Measurements from ENCODE around the gene SRP9.

SRP9 gene, protein sequence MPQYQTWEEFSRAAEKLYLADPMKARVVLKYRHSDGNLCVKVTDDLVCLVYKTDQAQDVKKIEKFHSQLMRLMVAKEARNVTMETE

DNA sequence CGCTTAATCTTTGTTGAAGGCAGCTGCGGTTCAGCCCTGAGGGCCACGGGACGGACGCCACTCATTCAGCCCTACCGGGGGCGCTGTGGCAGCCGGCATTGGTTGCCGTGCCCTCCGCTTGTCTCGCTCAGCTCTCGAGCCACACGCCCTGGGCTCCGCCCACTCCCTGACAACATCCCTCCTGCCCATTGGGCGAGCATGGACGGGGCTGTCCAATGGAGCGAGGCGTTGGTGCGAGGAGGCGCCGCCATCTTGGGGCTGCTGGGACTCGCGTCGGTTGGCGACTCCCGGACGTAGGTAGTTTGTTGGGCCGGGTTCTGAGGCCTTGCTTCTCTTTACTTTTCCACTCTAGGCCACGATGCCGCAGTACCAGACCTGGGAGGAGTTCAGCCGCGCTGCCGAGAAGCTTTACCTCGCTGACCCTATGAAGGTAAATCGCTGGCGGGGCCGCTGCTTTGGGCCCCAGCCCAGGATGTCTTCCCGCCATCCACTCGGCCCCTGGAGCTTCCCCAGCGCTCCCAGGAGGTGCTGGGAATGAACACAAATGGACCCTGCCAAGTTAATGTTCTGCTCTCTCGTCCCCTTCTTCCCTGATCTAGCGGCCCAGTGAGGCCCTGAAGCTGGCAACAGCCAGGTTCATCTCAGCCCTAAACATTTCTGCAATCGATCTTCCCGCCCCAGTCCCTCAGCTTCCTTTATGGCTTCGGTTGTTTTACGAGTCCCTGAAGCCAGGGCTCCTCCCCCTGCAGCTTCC, at the start of gene SRP9:
TSS of gene SRP9 (plus strand) at position 244 of the 754 bp plus-strand sequence. CDS start at position 359, 115 bp downstream.
- Histone ChIP-seq H3K27me3 (ENCODE audit: control insufficient read depth in 2 of 2, insufficient read depth in 2 of 2, low read length in 2 of 2) (no peaks in the 10 kb centered on the region), H3K9ac (ENCODE audit: low read depth in 1 of 2, low read length in 2 of 2) (peak within 1 kb of the TSS; percentile 99), H3K36me3 (ENCODE audit: control insufficient read depth in 2 of 2, insufficient read depth in 2 of 2, low read length in 2 of 2) (peaks cover 0 to 9% of the 10 kb centered on the region in 2 donors), H3K27ac (ENCODE audit: low read depth in 2 of 2, low read length in 2 of 2) (peak within 1 kb of the TSS; percentile 98), H3K4me3 (ENCODE audit: low read length in 2 of 2) (peak within 1 kb of the TSS; percentile 99), H3K4me1 (ENCODE audit: control insufficient read depth in 2 of 2, insufficient read depth in 2 of 2, low read length in 2 of 2) (peaks cover 17 to 25% of the 10 kb centered on the region in 2 donors), H3K9me3 (ENCODE audit: control insufficient read depth in 2 of 2, low read length in 2 of 2) (no peaks in the 10 kb centered on the region)

DNA sequence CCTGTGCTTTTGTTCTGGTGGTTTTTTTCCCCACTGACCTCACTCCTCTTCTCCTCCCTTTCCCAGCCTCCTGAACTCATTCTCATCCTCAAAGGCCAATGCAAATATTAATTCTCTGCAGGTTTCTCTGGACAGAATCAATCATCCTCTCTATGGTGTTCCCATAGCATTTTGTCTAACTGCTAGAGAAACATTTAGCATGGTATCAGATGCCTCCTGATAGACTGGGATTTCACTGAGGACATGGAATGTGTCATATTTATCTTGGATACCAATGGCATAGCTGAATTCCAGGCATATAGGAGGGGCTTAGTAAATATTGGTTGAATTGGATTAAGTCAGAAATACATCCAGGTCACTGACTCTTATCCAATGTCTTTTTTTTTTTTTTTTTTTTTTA, 46.1 kb upstream of the SRP9 start:
- Histone ChIP-seq H3K4me3 (ENCODE audit: low read length in 2 of 2) (no peak overlapping the region), H3K36me3 (ENCODE audit: control insufficient read depth in 2 of 2, insufficient read depth in 2 of 2, low read length in 2 of 2) (no peaks in the 10 kb centered on the region), H3K27ac (ENCODE audit: low read depth in 2 of 2, low read length in 2 of 2) (no peak overlapping the region), H3K4me1 (ENCODE audit: control insufficient read depth in 2 of 2, insufficient read depth in 2 of 2, low read length in 2 of 2) (peaks cover 0 to 2% of the 10 kb centered on the region in 2 donors), H3K27me3 (ENCODE audit: control insufficient read depth in 2 of 2, insufficient read depth in 2 of 2, low read length in 2 of 2) (no peaks in the 10 kb centered on the region), H3K9ac (ENCODE audit: low read depth in 1 of 2, low read length in 2 of 2) (no peak overlapping the region), H3K9me3 (ENCODE audit: control insufficient read depth in 2 of 2, low read length in 2 of 2) (no peaks in the 10 kb centered on the region)

DNA sequence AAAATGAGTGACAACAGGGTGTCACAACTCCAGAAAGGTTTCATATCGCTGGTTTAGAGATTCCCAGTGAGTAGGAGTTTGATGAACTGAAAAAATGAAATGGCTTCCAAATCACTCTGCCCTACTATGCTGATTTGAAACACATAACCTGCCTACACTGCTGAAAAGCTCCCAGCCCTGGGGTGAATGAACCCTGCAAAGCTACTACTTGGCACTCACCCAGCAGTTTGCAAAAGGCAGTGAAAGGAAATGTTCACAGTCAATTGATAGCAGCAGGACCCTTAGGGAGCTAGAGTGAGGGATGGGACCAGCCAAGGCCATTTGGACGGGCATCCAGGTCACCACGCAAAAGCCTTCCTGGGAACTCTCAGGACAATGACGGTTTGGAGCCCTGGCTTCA, 44.4 kb upstream of the SRP9 start:
- no peak overlapping the region for H3K4me3 ChIP-seq (ENCODE audit: low read length in 2 of 2)
- H3K4me1 ChIP-seq (ENCODE audit: control insufficient read depth in 2 of 2, insufficient read depth in 2 of 2, low read length in 2 of 2) = peaks cover 0 to 2% of the 10 kb centered on the region in 2 donors
- H3K36me3 ChIP-seq (ENCODE audit: control insufficient read depth in 2 of 2, insufficient read depth in 2 of 2, low read length in 2 of 2) = no peaks in the 10 kb centered on the region
- no peak overlapping the region for H3K27ac ChIP-seq (ENCODE audit: low read depth in 2 of 2, low read length in 2 of 2)
- H3K27me3 ChIP-seq (ENCODE audit: control insufficient read depth in 2 of 2, insufficient read depth in 2 of 2, low read length in 2 of 2) = no peaks in the 10 kb centered on the region
- H3K9ac ChIP-seq (ENCODE audit: low read depth in 1 of 2, low read length in 2 of 2) = no peak overlapping the region
- H3K9me3 ChIP-seq (ENCODE audit: control insufficient read depth in 2 of 2, low read length in 2 of 2) = no peaks in the 10 kb centered on the region

DNA sequence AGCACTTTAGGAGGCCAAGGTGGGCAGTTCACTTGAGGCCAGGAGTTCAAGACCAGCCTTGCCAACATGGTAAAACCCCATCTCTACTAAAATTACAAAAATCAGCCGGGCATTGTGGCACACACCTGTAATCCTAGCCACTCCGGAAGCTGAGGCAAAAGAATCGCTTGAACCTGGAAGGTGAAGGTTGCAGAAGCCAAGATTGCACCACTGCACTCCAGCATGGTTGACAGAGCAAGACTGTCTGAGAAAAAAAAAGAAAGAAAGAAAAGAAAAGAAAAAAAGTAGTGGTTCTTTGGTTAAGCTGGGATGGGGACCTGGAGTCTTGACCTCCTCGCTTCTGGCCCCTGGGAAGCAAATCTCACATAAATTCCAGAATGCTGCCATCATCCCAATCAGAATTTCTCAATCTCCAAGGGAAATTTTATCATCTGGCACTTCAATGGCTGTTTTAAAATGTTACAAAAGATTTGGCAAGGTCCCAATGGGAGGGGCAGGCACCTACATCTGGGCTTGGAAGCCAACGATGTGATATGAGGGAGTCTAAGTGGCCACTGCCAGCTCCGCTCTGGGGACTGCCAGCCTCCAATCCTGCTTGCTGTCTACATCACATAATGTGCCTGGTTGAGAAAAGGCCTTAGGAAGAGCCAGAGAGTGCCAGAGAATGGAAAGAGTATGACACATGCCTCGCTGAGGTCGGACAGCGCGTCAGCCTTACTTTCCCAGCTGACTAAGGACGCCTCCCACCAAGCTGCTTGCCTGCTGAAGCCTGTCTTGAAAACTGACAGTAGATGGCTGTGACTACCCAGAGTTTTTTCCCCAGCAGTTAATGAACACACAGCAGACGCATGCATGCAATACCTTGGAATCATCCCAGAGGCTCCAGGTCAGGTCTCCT, 42.1 kb upstream of the SRP9 start:
- no peaks in the 10 kb centered on the region for H3K27me3 ChIP-seq (ENCODE audit: control insufficient read depth in 2 of 2, insufficient read depth in 2 of 2, low read length in 2 of 2)
- H3K4me1 ChIP-seq (ENCODE audit: control insufficient read depth in 2 of 2, insufficient read depth in 2 of 2, low read length in 2 of 2) = peaks cover 0 to 2% of the 10 kb centered on the region in 2 donors
- H3K9ac ChIP-seq (ENCODE audit: low read depth in 1 of 2, low read length in 2 of 2) = no peak overlapping the region
- H3K9me3 ChIP-seq (ENCODE audit: control insufficient read depth in 2 of 2, low read length in 2 of 2) = no peaks in the 10 kb centered on the region
- no peak overlapping the region for H3K4me3 ChIP-seq (ENCODE audit: low read length in 2 of 2)
- H3K36me3 ChIP-seq (ENCODE audit: control insufficient read depth in 2 of 2, insufficient read depth in 2 of 2, low read length in 2 of 2) = no peaks in the 10 kb centered on the region
- peak overlapping the region; percentile 44 to 48 for H3K27ac ChIP-seq (ENCODE audit: low read depth in 2 of 2, low read length in 2 of 2)

DNA sequence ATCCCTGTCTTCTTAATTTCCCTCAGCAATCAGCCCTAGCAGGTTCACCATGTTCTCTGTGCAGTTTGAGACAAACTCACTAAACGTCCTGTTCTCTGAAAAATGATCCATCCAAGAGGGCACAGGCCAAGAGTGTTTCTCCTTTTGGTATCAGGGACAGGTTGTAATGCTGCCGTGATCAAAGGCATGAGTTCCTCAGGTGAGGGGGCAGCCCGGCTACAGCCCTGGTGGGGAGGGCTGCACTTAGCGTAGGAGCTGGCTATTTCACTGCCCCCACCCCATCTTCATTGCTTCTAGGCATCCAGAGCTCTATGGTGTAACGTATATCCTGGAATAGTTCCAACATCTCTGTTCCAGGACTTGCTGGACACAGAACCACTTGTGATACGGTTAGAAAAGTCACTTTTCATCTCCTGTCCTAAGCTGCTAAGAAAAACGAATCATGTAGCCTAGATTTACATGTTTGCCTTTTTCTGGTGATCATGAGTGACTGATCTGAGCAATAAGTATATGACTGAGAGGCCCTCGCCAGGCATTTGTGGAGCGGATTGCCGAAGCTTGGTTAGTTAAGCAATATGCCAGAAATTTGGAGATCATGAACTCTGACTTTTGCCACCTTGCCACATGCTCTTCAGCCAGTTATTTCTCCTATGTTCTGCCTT, 41.1 kb upstream of the SRP9 start:
- no peak overlapping the region for H3K9ac ChIP-seq (ENCODE audit: low read depth in 1 of 2, low read length in 2 of 2)
- H3K4me1 ChIP-seq (ENCODE audit: control insufficient read depth in 2 of 2, insufficient read depth in 2 of 2, low read length in 2 of 2) = peaks cover 0 to 2% of the 10 kb centered on the region in 2 donors
- no peaks in the 10 kb centered on the region for H3K27me3 ChIP-seq (ENCODE audit: control insufficient read depth in 2 of 2, insufficient read depth in 2 of 2, low read length in 2 of 2)
- H3K36me3 ChIP-seq (ENCODE audit: control insufficient read depth in 2 of 2, insufficient read depth in 2 of 2, low read length in 2 of 2) = no peaks in the 10 kb centered on the region
- peak overlapping the region; percentile 32 to 44 for H3K27ac ChIP-seq (ENCODE audit: low read depth in 2 of 2, low read length in 2 of 2)
- H3K4me3 ChIP-seq (ENCODE audit: low read length in 2 of 2) = no peak overlapping the region
- no peaks in the 10 kb centered on the region for H3K9me3 ChIP-seq (ENCODE audit: control insufficient read depth in 2 of 2, low read length in 2 of 2)

DNA sequence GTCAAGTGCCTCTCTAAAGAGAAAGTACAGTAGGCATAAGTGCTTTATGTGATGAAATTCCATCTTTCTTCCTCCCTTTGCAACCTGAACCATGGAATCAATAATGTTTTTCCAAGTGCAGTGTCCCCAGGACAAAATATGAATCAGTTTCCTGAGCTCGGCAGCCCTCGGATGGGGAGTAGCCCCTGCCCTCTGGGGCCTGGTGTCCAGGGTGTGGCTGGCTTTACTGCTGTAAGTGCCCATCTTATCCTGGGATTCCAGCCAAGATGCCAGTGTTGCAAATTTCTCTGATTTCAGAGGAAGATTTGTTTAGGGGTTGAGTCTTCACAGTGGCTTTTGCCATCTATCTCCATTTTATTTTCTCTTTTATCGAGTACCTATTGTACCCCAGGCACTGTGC, 40.5 kb upstream of the SRP9 start:
- Histone ChIP-seq H3K4me1 (ENCODE audit: control insufficient read depth in 2 of 2, insufficient read depth in 2 of 2, low read length in 2 of 2) (peaks cover 0 to 2% of the 10 kb centered on the region in 2 donors), H3K4me3 (ENCODE audit: low read length in 2 of 2) (no peak overlapping the region), H3K36me3 (ENCODE audit: control insufficient read depth in 2 of 2, insufficient read depth in 2 of 2, low read length in 2 of 2) (no peaks in the 10 kb centered on the region), H3K9ac (ENCODE audit: low read depth in 1 of 2, low read length in 2 of 2) (no peak overlapping the region), H3K27ac (ENCODE audit: low read depth in 2 of 2, low read length in 2 of 2) (no peak overlapping the region), H3K9me3 (ENCODE audit: control insufficient read depth in 2 of 2, low read length in 2 of 2) (no peaks in the 10 kb centered on the region), H3K27me3 (ENCODE audit: control insufficient read depth in 2 of 2, insufficient read depth in 2 of 2, low read length in 2 of 2) (no peaks in the 10 kb centered on the region)

DNA sequence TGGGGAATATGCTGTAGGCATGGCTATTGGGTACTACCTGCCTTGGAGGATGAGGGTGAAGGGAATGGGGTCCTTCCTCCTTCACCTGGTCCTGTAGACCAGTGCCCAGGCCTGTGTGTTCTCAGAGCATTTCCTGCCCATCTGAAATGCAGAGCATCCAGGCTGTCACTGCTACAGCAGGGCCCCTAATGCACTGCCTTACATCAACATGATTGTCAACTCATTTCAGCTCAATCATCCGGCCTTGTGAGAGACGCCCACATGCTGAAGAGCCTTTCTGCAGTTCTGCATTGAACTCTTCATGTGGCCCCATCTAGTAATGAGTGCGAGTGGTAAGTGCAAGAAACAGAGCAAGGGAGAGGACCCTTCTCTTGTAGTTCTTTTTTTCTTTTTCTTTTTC, 39.8 kb upstream of the SRP9 start:
- Histone ChIP-seq H3K4me1 (ENCODE audit: control insufficient read depth in 2 of 2, insufficient read depth in 2 of 2, low read length in 2 of 2) (peaks cover 0 to 2% of the 10 kb centered on the region in 2 donors), H3K9ac (ENCODE audit: low read depth in 1 of 2, low read length in 2 of 2) (no peak overlapping the region), H3K9me3 (ENCODE audit: control insufficient read depth in 2 of 2, low read length in 2 of 2) (no peaks in the 10 kb centered on the region), H3K27ac (ENCODE audit: low read depth in 2 of 2, low read length in 2 of 2) (no peak overlapping the region), H3K36me3 (ENCODE audit: control insufficient read depth in 2 of 2, insufficient read depth in 2 of 2, low read length in 2 of 2) (no peaks in the 10 kb centered on the region), H3K4me3 (ENCODE audit: low read length in 2 of 2) (no peak overlapping the region), H3K27me3 (ENCODE audit: control insufficient read depth in 2 of 2, insufficient read depth in 2 of 2, low read length in 2 of 2) (no peaks in the 10 kb centered on the region)

DNA sequence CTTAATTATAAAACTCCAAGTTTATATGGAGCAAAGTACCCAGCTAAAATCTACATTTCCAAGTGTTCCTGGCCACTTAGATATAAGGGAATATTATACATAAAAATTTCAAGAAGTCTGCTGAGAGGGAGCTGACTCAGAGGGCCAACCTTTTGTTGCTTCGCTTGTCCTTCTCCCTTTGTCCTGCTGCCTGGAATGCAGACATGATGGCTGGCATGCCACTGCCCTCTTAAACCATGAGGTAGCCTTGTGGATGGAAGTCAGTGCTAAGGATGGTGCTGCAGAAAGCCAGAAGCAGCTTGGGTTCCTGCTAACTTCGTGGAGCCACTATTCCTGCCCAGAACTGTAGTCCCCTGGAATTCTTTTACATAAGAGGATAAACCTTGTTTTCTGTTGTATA, 38.9 kb upstream of the SRP9 start:
- H3K9me3 ChIP-seq (ENCODE audit: control insufficient read depth in 2 of 2, low read length in 2 of 2) = no peaks in the 10 kb centered on the region
- no peak overlapping the region for H3K9ac ChIP-seq (ENCODE audit: low read depth in 1 of 2, low read length in 2 of 2)
- H3K27me3 ChIP-seq (ENCODE audit: control insufficient read depth in 2 of 2, insufficient read depth in 2 of 2, low read length in 2 of 2) = no peaks in the 10 kb centered on the region
- peaks cover 0 to 2% of the 10 kb centered on the region in 2 donors for H3K4me1 ChIP-seq (ENCODE audit: control insufficient read depth in 2 of 2, insufficient read depth in 2 of 2, low read length in 2 of 2)
- no peaks in the 10 kb centered on the region for H3K36me3 ChIP-seq (ENCODE audit: control insufficient read depth in 2 of 2, insufficient read depth in 2 of 2, low read length in 2 of 2)
- H3K27ac ChIP-seq (ENCODE audit: low read depth in 2 of 2, low read length in 2 of 2) = no peak overlapping the region
- H3K4me3 ChIP-seq (ENCODE audit: low read length in 2 of 2) = no peak overlapping the region

DNA sequence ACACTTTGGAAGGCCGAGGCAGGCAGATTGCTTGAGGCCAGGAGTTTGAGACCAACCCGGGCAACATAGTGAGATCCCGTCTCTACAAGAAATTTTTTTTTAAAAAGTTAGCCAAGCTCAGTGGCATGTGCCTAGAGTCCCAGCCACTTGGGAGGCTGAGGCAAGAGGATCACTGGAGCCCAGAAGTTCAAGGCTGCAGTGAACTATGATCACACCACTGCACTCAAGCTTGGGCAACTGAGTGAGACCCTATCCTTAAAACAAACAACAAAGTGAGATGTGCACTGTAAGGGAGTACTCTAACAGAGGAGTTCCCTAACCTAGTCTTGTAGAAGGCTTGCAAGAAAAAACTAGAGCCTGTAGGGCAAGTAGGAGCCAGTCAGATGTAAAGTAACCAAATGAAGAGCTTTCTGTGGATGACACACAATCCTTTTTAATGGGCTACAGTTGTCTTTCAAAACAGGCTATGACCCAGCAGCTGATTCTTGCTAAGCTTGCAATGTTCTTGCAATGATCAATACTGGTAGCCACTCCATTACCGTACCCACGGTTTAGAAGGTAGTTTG, 38.0 kb upstream of the SRP9 start:
- H3K4me3 ChIP-seq (ENCODE audit: low read length in 2 of 2) = no peak overlapping the region
- H3K4me1 ChIP-seq (ENCODE audit: control insufficient read depth in 2 of 2, insufficient read depth in 2 of 2, low read length in 2 of 2) = peaks cover 0 to 2% of the 10 kb centered on the region in 2 donors
- H3K27ac ChIP-seq (ENCODE audit: low read depth in 2 of 2, low read length in 2 of 2) = no peak overlapping the region
- no peaks in the 10 kb centered on the region for H3K9me3 ChIP-seq (ENCODE audit: control insufficient read depth in 2 of 2, low read length in 2 of 2)
- no peak overlapping the region for H3K9ac ChIP-seq (ENCODE audit: low read depth in 1 of 2, low read length in 2 of 2)
- H3K27me3 ChIP-seq (ENCODE audit: control insufficient read depth in 2 of 2, insufficient read depth in 2 of 2, low read length in 2 of 2) = no peaks in the 10 kb centered on the region
- no peaks in the 10 kb centered on the region for H3K36me3 ChIP-seq (ENCODE audit: control insufficient read depth in 2 of 2, insufficient read depth in 2 of 2, low read length in 2 of 2)

Measured in mucosa of rectum (tissue), 2 donors.